Erythroblast (primary cell): ENCODE data around the gene TBC1D24.

ENCODE experiments used
- DNase-seq, 2 experiments: peaks; one replicate each; lab custom pipeline; 2025; lab: John Stamatoyannopoulos, UW
- GATA1 ChIP-seq: IDR thresholded peaks from 2 replicates; pipeline ENCODE4 v1.6.1; 2011; ENCODE audit warnings: low read depth, mild to moderate bottlenecking, control low read depth, low read length, moderate library complexity
- POLR2A ChIP-seq: IDR thresholded peaks from 2 replicates; pipeline ENCODE4 v1.6.1; 2011; ENCODE audit warnings: mild to moderate bottlenecking, low read length

TBC1D24 gene

DNA sequence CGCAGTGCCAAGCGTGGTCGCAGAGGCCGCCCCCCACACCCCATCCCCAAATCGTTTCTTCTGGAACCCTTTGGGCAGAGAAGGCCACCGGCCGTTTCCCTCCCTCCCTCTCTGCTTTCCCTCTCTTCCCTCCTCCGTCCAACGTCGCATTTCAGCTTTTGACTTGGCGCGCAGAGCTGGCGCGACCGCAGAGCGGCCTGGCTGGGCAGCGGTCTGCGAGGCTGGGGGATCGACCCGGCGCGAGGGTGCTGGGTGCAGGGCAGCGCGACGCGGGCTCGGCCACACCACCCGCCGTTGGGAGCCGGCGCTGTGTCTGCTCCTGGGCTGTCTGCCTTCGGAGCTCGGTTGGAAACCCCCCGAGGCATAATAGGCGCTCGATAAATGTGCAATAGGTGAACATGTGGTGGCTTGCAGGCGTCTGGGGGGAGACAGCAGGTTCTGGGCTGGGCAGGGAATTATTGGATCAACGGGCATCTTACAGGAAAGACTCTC lies 6.6 kb upstream of the TBC1D24 start:
- no peak for TF ChIP-seq GATA1
- no peak for TF ChIP-seq POLR2A
- DNase-seq, result peak; percentile 47 to 54

DNA sequence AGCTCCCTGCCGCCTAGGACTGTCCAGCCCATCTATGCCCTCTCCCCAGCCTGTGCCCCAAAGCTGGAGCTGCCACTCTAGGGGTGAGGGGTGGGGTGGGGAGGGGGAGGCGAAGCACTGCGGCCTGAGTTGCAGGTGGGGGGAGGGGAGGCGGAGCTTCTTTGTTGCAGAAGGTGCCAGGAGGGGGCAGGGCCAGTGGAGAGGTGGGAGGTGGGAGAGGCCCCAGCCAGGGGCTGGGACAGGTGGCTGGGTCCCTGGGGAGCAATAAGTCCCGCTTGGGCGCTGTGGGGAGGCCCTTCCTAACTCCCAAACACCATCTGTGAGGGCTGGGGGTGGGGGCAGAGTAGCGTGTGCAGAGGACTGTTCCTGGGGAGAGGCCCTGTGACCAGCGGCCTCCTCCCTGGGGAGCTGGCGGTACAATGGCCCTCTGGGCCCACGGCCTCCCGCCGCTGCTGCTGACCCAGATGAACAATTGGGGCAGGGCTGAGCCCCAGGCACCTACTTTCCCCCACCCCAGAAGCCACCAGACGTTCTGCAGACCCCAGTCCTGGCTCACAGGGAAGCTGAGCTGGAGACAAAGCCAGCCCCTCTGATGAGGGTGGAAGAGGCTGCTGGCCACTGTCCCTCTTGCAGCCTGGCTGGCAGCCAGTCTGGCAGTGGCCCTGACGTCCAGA lies 6.1 kb upstream of the TBC1D24 start:
- DNase-seq, result peak; percentile 53 to 57
- TF ChIP-seq GATA1 (no peak), POLR2A (no peak)

DNA sequence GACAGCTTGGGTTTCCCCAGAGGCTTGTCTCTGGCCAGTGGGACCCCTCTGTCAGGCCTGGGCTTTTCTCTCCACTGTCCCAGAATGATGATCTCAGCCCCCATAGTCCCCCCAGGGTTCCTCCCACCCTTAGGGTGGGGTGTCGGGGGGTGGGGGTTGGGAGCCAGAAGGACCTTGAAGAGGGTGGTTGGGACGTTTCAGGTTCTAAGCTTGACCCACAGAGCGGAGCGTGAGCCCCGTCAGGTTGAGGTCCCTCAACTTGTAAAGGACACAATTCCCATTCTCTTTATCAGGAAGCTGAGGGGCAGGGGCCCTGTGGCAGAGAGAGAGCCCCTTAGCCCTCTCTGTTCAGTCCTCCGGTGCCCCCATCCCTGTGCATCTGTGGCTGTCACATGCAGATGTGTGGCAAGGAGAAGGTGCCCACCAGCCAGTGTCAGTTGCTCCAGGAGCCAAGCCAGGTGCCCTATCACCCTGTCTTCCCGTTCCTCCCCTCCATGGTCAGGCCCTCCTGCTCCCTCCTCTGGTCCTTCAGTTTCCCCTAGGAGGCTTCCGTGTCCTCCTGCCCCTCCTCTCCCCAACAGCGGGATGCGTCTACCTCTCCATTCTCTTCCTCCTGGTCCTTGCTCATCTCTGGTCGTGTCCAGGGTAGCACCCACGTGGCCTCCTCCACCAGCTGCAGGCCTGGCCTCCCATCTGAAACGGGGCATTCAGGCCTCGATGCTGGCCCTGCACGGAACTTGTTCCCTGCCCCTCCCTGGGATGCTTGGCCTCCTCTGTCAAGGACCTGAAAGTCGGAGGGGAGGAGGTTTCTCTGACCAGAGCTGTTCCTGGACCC lies 5.3 kb upstream of the TBC1D24 start:
- no peak for DNase-seq

DNA sequence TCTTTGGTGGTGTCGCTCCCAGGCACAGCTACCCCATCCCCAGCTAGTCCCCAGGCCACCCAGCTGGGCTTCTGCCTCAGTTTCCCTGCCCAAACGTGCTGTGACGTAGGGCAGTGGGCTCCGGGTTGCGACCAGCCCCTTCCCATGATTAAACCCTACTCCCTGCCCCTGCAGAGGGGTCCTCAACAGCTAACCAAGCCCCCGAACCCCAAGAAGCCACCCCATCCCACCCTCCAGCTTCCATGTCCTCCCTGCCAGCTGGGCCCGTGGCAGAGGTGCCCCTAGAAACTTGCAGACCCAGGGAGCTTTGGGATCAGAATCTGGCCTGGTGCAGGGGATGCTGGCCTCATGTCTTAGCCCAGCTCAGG lies 4.7 kb upstream of the TBC1D24 start:
- no peak for DNase-seq
- TF ChIP-seq POLR2A (no peak), GATA1 (no peak)

More for the DNA sequence above, 5.3 kb upstream of the TBC1D24 start:
- TF ChIP-seq POLR2A, result no peak
- no peak for TF ChIP-seq GATA1

DNA sequence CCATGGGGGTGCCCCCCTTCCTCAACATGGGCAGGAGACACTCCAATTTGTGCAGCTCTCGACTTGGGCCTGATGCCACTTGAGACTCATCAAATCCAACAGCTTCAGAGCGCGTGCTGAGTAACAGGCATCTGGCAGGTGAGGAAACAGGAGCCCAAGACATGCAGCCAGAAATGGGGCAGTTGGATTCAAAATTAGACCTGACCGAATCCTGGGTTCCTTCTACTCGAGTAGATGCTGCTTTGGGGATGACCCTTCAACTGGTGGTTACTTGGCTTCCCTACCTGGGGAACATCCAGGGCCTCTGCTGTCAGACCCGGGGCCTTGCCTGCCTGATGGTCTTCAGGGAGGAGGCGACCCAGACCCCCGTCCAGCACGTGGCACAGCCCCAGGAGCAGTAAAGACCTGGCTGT lies 4.3 kb upstream of the TBC1D24 start:
- TF ChIP-seq POLR2A (no peak), GATA1 (no peak)
- DNase-seq, result no peak

DNA sequence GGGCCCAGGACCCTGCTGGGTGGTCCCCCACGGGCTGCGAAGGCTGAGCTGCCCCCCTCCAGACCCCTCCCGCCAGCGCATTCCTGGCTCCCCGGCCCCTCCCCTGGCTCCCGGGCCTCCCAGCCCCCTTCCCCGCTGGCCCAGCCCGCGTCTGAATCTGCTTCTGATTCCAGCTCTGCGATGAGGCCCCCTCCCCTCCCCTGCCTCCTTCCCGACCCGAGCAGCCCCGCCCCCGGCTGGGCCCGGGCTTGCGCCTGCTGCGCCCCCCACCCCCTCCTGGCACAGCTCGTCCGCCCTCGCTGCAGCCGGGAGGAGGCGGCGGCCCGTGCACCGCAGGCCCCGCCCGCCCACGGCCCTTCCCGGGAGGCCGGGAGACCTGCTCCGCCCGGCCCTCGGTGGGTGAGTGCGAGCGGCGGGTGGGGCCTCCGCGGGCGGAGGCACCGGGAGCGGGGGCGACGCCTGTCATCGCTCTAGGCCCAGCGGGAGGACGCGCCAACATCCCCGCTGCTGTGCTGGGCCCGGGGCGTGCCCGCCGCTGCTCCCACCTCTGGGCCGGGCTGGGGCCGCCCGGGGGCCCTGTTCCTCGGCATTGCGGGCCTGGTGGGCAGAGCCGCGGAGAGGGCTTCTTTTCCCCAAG lies 3.8 kb upstream of the TBC1D24 start, which contains the start of gene NTN3:
NTN3 (plus strand) TSS at position 282 of the 637 bp plus-strand sequence. CDS start 405 bp downstream, outside the sequence.
- DNase-seq, result peak; percentile 62 to 75
- no peak for TF ChIP-seq GATA1
- TF ChIP-seq POLR2A, result no peak

DNA sequence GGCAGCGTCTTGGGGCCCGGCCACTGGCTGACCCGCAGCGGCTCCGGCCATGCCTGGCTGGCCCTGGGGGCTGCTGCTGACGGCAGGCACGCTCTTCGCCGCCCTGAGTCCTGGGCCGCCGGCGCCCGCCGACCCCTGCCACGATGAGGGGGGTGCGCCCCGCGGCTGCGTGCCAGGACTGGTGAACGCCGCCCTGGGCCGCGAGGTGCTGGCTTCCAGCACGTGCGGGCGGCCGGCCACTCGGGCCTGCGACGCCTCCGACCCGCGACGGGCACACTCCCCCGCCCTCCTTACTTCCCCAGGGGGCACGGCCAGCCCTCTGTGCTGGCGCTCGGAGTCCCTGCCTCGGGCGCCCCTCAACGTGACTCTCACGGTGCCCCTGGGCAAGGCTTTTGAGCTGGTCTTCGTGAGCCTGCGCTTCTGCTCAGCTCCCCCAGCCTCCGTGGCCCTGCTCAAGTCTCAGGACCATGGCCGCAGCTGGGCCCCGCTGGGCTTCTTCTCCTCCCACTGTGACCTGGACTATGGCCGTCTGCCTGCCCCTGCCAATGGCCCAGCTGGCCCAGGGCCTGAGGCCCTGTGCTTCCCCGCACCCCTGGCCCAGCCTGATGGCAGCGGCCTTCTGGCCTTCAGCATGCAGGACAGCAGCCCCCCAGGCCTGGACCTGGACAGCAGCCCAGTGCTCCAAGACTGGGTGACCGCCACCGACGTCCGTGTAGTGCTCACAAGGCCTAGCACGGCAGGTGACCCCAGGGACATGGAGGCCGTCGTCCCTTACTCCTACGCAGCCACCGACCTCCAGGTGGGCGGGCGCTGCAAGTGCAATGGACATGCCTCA lies 3.1 kb upstream of the TBC1D24 start:
- TF ChIP-seq POLR2A, result peak; percentile 31
- TF ChIP-seq GATA1, result no peak
- DNase-seq, result no peak

DNA sequence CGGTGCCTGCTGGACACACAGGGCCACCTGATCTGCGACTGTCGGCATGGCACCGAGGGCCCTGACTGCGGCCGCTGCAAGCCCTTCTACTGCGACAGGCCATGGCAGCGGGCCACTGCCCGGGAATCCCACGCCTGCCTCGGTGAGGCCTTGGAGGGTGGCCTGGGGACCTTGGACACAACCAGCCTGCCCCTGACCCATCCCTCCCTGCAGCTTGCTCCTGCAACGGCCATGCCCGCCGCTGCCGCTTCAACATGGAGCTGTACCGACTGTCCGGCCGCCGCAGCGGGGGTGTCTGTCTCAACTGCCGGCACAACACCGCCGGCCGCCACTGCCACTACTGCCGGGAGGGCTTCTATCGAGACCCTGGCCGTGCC lies 2.5 kb upstream of the TBC1D24 start:
- TF ChIP-seq GATA1, result no peak
- no peak for TF ChIP-seq POLR2A
- DNase-seq, result no peak

DNA sequence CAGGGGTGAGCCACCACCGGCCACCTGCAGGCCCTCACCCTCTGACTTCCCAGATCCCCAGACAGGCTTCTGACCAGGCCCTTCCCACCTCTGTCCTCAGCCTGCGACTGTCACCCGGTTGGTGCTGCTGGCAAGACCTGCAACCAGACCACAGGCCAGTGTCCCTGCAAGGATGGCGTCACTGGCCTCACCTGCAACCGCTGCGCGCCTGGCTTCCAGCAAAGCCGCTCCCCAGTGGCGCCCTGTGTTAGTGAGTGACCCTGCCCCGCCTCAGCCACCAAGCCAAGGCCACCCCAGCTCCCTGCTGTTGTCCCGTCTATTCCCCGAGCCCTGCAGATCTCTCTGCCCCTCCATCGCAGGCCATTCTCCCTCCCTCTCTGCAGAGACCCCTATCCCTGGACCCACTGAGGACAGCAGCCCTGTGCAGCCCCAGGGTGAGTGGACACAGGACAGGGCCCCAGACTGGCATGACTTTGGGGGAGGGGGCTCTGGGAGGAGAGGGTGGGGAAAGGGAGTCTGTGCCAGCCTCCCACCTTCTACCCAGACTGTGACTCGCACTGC lies 2.0 kb upstream of the TBC1D24 start:
- TF ChIP-seq POLR2A (no peak), GATA1 (no peak)
- DNase-seq, result no peak

DNA sequence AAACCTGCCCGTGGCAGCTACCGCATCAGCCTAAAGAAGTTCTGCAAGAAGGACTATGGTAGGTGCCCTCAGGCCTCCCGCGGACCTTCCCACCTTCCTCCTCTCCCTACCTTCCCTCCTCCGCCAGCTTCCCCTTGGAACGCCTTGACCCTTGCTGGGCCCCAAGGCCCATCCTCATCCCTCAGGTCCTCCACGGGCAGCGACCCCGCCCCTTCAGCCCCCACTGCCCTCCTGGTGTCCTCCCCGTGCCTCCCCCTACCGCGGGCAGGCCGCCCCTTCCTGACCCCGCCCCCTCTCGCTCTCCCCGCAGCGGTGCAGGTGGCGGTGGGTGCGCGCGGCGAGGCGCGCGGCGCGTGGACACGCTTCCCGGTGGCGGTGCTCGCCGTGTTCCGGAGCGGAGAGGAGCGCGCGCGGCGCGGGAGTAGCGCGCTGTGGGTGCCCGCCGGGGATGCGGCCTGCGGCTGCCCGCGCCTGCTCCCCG lies 1.4 kb upstream of the TBC1D24 start:
- TF ChIP-seq POLR2A, result no peak
- no peak for TF ChIP-seq GATA1
- no peak for DNase-seq

DNA sequence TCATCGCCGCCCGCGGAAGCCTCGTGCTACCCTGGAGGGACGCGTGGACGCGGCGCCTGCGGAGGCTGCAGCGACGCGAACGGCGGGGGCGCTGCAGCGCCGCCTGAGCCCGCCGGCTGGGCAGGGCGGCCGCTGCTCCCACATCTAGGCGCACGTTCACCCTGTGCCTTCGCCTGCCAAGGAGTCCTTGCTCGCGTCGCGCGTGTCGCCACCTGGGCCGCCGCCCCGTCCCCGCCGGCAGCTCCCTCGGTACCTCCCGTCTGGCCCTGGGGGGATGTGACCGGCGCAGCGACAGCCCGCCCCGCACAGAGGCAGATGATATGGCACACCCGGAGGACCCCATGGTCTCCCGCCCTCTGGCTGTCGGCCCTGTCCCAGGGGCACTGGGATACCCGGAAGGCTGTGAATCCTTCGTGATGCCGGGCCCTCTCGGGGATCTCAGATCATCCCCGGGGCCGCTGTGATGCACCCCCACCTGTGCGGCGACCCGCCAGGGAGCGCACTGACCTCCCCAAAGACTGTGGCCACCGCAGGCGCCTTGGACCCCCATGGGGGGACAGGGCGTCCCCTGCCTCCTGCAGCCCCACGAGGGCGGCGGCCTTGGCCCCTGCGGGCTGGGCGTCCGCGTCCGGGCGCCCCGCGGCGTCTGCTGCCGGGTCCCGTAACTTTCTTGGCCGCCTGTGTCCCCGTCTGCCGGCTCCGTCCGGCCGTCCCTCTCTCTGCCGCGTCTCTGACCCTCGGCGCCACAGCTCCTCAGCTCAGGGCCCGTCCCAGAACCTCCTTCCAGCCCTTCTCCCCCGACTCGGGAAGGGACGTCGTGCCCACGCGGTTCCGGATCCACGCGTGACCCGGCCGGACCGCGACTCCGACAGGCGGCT lies 689 bp upstream of the TBC1D24 start:
- peak; percentile 74 to 85 for DNase-seq
- TF ChIP-seq GATA1 (no peak), POLR2A (peak; percentile 45)
